GM21390 (cell line): ENCODE measurements around the gene KRT4.

Experiments
- ATAC-seq: cut with Tn5 transposase; IDR thresholded peaks from one replicate; pipeline ENCODE4 v1.9.1; 2021; ENCODE audit not compliant: unreplicated experiment

The KRT4 gene

DNA sequence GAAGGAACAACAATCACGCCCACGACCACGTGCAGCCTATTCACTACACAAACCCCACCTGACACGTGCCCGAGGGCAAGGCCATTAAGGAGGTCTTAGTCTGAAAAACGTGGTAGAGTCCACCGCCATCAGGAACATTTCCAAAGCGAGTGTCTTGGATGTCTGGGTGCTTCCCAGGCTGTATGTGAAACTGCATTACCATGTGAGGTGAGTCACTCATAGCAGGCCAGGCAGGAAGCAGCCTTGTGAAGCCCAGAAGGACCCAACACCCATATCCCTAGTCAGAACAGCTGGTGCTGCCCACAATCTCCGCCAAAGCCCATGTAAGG, 23.5 kb upstream of the KRT4 start:
- ATAC-seq = no peak

DNA sequence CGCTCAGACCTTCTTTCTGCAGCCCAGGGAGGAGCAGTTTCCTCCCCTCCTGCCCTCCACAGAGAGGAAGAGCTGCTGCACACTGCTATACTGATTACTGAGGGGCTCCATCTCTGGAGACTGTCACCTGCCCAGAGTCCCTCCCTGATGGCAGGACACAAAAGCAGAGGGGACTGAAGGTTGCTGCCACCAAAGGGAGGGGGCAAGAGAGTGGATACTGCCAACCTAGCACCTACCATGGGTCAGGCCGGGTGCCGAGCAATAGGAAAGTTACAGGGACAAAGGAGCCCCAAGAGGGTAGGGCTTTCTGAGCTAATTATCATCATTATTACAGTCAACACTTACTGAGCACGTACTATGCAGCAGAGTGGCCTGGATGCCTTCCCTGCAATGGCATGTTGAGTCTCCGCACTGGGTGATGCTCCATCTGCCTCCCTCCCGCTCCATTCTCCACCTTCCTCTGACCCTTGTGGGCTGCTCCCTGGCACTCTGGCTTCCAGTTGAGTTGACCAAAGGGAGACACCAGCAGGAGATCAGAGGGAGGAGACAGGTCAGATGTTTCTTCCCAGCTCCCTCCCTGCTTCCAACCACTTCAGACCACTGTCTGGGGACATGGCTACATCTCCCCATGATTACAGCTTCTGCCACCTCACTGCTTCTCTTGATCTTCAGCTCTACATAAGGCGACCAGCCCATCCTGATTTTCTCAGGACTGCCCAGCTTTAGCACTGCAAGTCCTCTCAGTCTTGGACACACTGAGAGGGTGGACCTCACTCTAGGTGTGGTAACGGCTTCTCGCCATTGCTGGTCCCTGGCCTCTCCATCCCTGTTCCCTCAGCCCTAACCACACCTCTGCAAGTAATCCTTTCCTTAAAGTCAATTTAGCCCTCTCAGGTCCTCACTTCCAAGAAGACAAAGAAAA, 22.8 kb upstream of the KRT4 start:
- no peak for ATAC-seq

DNA sequence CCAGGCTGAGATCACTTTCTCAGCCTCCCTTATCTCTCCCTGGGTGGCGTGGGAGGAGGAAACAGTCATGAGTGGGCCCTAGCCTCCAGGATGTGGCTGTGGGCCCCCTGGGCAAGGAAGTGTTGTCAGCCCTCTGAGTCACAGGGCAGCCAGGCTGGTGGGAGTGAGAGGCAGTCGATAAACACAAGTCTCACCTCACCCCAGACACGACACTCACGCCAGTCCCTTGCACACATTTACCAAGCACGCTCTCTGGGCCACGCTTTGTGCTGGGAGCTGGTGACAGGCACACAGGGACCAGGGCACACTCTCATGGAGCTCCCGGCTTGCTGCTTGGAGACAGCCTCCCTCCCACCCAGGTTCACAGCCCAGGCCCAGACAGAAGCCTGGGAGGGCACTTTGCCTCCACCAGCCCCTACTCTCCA, 22.1 kb upstream of the KRT4 start:
- ATAC-seq = no peak

DNA sequence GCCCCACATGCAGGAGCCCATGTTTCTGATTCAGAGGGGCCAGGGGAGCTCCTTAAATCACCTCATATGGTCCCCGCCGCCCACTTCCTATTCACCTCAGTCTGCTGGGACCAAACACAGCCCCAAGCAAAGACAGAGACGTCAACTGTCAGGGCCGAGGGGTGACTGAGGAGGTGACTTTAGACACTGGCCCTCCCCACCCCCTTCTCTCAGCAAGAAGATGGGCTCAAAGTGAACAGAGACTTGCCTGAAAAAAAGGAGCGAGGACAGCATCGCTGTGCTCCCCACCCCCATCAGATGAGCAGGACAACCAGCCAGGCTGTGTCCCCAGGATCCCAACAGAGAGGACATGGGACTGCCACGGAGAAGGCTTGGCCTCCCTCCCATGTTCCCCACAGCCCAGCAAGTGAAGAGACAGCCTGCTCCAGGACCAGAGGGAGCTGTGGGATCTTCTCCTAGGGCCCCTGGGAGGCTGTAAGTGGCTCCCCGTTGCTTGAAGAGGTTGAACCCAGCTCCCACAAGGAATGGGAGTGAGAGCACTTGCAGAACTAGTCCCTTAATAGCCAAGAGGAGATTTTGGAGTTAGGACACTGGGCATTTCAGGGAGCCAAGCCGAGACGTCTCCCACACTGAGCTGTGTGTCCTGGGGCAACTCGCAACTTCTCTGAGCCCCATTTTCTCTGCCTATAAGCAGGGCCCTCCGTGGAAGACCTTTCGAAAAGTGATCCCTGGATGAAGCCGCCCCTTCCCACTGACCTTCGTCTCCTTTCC, 21.5 kb upstream of the KRT4 start:
- no peak for ATAC-seq

DNA sequence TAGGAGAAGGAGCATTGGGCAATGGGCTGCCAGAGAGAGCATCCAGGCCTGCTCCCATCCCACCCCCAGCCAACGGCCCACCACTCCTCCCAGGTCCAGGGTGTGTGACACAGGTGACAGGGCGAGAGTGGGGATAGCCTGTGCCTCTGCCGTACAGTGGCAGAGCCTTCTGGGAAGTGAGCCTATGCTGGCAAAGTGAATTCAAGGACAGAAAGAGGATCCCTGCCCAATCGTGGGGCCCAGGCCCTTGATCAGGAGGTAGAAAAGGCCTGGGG, 20.7 kb upstream of the KRT4 start:
- no peak for ATAC-seq

DNA sequence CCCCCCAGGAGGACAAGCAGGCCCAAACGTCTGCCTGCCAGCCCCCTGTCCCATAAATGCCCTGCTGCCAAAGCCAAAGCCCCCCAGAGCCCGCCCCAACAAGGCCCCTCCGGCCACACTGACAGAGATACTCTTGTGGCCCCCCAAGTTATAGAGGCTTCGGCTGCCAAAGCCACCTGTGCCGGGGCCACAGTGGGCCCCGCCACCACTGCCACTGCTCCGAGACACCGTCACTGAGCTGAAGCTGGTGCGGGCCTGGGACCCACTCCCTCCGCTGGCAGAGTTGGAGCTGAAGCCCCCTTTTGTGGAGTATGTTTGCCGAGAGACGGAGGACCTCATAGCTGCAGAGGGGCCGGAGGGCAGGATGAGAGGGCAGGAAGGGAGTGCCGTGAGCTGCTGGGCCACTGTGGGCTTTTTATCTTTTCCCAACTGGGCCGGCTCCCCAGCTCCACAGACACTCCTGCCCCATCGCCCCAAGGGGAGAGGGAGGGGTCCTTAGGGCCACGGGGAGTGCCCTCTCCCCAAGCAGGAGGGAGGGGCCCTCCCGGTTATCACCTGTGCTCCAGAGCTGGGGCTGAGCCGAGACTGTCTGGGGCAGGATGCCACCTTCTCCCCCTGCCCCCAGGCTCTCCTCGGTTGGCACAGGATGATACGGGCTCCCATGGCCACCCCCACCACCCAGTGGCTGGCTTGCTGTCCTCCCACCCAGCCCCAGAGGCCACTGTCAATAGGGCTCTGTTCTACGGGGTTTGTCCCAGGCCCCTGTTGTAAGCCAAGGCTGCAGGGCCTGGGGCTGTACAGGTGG, 20.2 kb upstream of the KRT4 start, which contains the start of gene KRT79:
KRT79 (minus strand) TSS at position 390 of the 805 bp plus-strand sequence; CDS start at position 339, 51 bp downstream.
- no peak for ATAC-seq

DNA sequence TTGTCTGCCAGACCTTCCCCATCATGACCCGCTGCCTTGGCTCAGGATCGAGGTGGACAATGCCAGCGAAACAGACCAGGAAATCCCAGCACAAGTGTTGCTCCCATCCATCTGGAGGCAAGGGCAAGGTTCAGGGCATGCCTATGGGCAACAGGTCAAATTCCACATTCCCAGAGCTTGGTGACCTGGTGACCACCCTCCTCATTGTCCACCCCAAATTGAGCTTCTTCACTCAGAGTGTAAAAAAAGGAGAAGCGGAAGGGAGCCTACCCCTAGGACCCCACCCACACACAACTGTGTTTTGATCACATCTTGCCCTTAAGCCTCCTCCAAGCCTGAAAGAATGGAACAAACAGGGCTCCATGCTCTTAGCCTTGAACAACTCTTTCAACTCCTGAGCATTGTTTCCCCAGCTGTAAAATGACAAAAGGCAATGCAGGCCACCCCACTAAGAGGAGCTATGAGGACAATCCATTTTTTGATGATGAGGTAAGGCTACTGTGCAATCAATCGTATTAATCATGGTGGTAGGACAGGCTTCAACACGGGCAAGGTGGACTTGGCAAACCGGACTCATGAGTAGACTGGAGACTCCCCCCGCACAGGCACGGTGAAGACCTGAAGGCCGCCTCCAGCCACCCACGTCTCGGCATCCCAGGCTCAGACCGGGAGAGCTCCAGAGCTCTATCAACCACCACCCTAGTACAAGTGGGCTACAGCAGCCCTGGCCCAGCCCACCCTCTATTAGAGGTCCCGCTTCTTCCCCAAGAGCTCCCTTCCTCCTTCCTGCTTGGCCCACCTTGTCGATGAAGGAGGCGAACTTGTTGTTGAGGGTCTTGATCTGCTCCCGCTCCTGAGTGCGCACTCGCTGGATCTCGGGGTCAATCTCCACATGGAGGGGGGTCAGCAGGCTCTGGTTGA, 19.3 kb upstream of the KRT4 start:
- ATAC-seq = no peak

DNA sequence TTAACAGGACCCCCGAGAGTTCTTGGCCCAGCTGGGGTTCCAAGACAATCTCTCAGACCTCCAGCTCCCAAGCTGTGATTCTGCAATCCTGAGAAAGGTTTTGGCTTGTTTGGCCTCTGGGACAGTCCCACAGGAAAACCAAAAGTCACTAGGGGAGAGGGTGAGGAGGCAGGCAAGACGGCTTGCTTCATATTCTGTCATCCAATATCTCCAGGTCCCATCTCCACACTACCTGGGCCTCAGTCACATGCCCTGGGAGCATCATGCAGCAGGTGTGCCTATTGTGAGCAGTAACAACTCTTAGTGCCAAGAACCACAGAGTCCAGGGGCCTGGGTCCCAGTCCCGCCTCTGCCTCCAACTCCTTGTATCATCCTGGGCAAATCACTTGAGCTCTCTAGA, 18.5 kb upstream of the KRT4 start:
- no peak for ATAC-seq

DNA sequence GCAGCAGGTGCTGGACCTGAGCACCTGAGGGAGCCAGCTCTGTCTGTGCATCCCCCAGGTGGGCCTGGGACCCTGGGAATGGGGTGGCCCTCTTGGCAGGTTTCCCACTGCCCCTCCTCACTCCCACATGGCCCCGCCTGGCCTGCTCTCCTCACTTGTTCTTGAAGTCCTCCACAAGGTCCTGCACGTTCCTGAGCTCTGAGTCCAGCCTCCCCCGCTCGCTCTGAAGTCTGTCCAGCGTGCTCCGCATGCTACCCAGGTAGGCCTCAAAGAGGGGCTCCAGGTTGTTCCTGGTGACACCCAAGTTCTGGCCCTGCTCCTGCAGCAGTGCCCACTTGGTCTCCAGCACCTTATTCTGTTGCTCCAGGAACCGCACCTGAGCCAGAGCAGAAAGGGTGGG, 17.3 kb upstream of the KRT4 start:
- ATAC-seq = no peak

DNA sequence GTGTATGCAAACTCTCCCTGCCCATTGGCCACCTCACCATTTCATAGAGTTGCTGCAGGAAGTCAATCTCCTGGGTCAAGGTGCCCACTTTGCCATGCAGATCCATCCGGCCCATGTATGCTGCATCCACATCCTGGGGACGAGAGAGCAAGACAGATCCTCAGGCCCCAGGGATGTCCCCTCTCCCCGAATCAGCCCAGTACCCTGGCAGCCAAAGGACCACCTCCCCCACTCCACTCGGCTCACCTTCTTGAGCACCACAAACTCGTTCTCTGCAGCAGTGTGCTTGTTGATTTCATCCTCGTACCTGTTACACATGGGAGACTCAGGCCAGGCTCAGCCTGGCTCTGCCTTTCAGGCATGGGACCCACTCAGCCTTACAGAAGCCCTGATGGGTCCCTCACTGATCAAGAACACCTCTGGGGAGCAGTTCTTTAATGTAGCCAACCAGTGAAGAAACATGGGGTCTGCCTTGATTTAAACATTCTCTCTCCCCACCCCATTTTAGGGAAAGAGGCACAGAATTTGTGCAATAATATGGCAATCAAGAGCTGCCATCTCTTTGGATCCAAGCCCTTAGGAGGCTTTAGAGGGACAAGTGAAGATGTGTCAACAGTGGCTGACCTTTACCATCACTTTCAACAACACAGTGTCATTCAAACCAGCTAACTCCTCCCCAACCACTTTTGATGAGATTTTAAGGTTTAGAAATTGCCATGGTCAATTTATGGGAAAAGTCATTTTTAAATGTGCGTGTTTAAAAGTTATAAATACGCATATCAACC, 16.3 kb upstream of the KRT4 start:
- no peak for ATAC-seq

DNA sequence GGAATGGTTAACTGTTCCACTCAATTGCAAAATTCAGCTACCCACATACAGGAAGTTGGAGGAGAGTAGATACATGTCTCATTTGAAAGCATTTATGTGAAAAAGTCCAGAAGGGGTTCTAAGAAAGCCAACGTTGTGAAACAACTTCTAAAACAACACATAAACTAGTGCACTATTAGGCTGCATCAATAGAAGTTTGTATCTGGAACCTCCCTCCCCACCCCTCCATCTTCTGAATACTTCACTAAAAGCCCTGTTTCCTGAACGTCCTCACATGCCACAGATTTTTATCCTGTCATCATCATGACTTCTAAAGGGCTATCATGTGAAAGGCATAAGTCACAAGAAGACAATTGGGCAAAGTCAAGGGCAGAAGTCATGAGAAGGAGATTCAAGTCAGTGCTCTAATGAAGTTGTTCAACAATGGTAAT, 14.7 kb upstream of the KRT4 start:
- no peak for ATAC-seq

DNA sequence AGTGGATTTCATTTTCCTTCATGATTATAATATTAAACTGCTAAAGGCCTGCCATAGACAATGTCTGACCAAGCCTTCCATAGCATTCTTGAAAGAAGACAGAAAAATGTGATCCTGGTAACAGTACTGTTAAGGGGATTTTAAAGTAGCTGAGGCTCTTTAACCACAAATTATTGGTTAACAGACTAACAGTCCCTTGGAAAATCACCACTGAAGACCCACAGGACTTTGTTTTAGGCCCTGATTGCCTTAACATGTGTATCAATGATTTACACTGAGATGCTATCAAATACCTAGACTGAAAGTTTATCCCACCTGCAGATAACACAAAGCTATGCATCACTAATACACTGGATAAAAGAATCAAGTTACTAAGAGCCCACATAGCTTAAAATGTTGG, 14.2 kb upstream of the KRT4 start:
- ATAC-seq = no peak

DNA sequence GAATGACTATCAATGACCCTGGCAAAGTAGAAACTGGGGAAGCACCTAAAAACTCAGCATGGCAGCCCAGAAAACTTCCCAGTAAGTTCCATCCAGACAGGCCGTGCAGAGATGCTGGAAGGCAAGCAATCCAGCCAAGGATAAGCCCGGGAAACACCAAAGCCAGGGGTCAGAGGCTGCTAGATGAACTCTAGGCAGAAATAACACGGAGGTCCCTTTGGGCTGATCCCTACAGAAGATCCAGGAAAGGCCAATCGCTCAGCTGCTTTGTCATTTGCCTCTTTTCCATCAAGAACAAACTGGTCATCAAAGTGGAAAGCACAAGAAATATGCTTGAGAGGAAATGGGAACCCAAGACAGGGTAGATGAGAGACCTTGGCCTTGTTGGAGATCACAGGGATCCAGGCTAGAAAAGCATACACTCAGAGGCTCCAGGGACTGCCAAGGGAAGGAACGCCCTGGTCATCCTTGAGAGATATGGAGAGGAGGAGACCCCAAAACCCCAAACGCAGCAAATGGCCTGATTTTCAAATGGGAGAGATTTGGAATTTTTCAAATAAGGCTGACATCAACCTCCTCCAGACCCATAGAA, 13.7 kb upstream of the KRT4 start:
- ATAC-seq = no peak

DNA sequence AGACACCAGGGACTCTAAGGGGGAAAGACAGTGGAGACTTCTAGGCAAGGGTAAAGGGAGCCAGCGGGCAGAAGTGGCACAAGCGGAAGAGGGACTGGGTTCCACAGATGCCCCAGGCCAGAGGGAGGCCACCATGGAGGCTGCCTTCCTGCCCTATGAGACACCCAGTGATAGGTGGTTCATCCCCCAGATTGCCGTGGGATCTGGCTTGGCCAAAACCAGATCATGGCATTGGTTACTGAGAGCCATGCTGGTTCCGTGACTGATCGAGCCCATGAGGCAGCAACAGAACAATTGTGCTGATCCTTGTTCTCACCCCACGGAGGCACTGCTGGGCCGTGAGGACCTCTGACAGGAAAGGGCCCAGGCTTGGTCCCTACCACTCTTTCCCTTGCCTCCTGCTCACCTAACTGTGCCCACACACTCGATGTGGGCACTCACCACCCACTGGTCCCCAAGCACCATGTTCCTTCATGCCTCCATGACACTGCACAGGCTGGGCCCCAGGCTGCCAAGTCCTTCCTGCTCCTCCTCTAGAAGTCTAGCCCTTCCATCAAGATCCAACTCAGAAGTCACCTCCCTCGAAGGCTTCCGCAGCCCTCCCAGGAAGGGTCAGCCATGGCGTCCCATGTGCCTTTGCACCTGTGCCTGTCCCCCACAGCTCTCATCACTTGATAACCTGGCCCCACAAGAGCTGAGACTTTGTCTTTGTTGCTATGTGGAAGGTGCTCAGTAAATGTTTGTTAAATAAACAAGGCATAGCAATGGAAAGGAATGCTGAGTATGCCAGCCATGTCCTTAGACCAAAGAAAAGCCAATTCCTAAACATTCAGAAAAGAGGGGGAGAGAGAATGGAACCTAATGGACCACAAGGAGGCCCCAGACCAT, 12.9 kb upstream of the KRT4 start:
- ATAC-seq = no peak

DNA sequence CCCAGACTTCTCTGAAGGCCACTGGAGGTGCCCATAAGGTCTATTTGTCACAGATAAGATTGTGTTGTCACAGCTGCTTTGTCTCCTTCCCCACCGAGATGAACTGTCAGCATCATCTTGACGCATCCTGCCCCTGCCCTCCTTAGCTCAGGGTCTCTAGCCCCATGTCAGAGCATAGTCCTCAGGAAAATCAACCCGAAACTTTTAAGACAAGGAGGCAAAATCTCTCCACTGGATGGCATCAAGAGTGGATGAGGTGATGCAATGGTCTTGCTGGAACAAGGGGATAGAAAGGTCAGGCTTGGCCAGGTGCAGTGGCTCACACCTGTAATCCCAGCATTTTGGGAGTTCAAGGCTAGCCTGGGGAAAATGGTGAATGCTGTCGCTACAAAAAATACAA, 12.0 kb upstream of the KRT4 start:
- ATAC-seq = no peak

DNA sequence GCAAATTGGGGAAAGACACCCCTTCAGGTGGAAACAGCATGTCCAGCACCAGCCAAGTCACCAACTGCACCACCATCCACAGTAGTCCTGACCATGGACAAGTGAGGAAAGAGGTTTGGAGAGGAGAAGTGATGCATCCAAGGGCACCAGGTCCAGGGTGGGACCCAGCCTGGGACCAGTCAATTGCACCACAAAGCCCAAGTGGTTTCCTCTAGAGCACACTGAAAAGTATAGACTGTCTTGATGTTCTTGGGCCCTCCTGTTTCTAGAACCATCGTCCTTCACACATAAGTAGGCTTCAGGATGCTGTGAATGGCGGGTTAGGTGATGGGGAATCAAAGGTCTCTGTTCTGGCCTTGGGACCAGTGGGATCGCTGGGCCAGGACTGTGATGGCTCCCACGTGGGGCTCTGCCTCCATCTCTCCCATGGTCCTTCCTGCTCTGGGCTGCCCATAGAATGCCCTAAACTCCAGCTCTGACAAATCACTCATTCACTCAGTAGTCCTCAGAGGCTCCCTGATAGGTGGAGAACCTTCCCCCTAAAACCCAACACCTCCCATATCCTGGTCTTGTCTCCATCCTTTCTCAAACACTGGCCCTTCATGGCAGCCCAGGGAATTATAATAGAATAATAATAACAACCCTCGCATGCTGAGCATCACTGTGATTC, 11.0 kb upstream of the KRT4 start:
- ATAC-seq = no peak

DNA sequence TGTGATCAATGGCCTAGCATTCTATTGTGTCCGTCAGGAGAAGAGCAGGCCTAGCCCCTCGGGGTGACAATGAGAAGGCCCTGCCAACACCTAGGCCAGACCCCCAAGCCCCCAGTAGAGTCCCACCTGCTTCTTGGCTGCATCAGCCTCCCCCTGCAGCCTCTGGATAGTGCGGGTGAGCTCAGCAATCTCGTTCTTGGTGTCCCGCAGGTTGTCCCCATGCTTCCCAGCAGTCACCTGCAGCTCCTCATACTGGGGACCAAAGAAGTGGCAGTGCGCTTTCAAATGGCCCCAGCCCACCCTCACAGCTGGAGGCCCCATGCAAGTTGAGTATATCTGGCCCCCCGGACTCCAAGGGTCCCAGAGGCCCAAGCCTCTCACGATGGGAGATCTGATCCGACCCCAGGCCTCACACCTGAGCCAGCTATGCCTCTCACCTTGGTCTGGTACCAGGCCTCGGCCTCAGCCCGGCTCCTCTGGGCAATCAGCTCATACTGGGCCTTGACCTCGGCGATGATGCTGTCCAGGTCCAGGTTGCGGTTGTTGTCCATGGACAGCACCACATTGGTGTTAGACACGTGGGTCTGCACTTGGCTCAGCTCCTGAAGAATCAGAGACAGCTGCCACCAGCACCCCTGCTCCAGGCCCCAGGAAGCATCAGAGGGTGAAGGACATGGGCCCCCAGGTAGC, 10.0 kb upstream of the KRT4 start:
- ATAC-seq = no peak
